Measurements from ENCODE around the gene RNU2-1.
"Not testable (repeated sequence)": the region's sequence is repeated elsewhere in the genome, so short reads cannot be mapped to it uniquely, and the experiment has no call there.

The RNU2-1 gene

GRCh38 chr17:43200127-43200526 is 33.6 kb downstream of the RNU2-1 start:
- Histone ChIP-seq H3K9ac (ENCODE audit: low read depth, low read length) (no peak overlapping the region), H3K9me3 (ENCODE audit: control insufficient read depth, insufficient read depth, low read length) (no peaks in the 10 kb centered on the region), H3K4me1 (ENCODE audit: insufficient read depth, low read length) (no peaks in the 10 kb centered on the region), H3K36me3 (ENCODE audit: insufficient read depth, low read length) (peaks cover 20% of the 10 kb centered on the region)

- H3K9me3 ChIP-seq (ENCODE audit: control insufficient read depth, insufficient read depth, low read length): no peaks in the 10 kb centered on the region
- no peaks in the 10 kb centered on the region for H3K4me1 ChIP-seq (ENCODE audit: insufficient read depth, low read length)
- H3K36me3 ChIP-seq (ENCODE audit: insufficient read depth, low read length): peaks cover 25% of the 10 kb centered on the region
- no peak overlapping the region for H3K9ac ChIP-seq (ENCODE audit: low read depth, low read length)
Observed at GRCh38 chr17:43199633-43200032, 34.1 kb downstream of the RNU2-1 start.

- H3K36me3 ChIP-seq (ENCODE audit: insufficient read depth, low read length): peaks cover 54% of the 10 kb centered on the region
- no peaks in the 10 kb centered on the region for H3K4me1 ChIP-seq (ENCODE audit: insufficient read depth, low read length)
- no peak overlapping the region for H3K9ac ChIP-seq (ENCODE audit: low read depth, low read length)
- no peaks in the 10 kb centered on the region for H3K9me3 ChIP-seq (ENCODE audit: control insufficient read depth, insufficient read depth, low read length)
Observed at GRCh38 chr17:43193251-43193650, 40.5 kb downstream of the RNU2-1 start.

- not testable (repeated sequence) for H3K9ac ChIP-seq (ENCODE audit: low read depth, low read length); H3K4me1 ChIP-seq (ENCODE audit: insufficient read depth, low read length); H3K9me3 ChIP-seq (ENCODE audit: control insufficient read depth, insufficient read depth, low read length)
- H3K36me3 ChIP-seq (ENCODE audit: insufficient read depth, low read length): peaks cover 31% of the 10 kb centered on the region
Observed at GRCh38 chr17:43186656-43187055, 47.1 kb downstream of the RNU2-1 start.

- Histone ChIP-seq H3K4me1 (ENCODE audit: insufficient read depth, low read length) (no peaks in the 10 kb centered on the region), H3K36me3 (ENCODE audit: insufficient read depth, low read length) (peaks cover 10% of the 10 kb centered on the region; the same call in 1 of the 2 replicates), H3K9me3 (ENCODE audit: control insufficient read depth, insufficient read depth, low read length) (no peaks in the 10 kb centered on the region), H3K9ac (ENCODE audit: low read depth, low read length) (no peak overlapping the region)
Observed at GRCh38 chr17:43183921-43184320, 49.9 kb downstream of the RNU2-1 start.
